SKM-1 treated with dmso at 0.1 percent for 144 hours (cell line): Measurements from ENCODE around the gene FRAT2.
A peak's percentile ranks its signal among the peaks of the same experiment; 100 is the strongest.

Source experiments
- DNase-seq: peaks from one replicate; lab custom pipeline; 2025; ENCODE audit not compliant: unreplicated experiment; lab: John Stamatoyannopoulos, UW

FRAT2 gene

DNA sequence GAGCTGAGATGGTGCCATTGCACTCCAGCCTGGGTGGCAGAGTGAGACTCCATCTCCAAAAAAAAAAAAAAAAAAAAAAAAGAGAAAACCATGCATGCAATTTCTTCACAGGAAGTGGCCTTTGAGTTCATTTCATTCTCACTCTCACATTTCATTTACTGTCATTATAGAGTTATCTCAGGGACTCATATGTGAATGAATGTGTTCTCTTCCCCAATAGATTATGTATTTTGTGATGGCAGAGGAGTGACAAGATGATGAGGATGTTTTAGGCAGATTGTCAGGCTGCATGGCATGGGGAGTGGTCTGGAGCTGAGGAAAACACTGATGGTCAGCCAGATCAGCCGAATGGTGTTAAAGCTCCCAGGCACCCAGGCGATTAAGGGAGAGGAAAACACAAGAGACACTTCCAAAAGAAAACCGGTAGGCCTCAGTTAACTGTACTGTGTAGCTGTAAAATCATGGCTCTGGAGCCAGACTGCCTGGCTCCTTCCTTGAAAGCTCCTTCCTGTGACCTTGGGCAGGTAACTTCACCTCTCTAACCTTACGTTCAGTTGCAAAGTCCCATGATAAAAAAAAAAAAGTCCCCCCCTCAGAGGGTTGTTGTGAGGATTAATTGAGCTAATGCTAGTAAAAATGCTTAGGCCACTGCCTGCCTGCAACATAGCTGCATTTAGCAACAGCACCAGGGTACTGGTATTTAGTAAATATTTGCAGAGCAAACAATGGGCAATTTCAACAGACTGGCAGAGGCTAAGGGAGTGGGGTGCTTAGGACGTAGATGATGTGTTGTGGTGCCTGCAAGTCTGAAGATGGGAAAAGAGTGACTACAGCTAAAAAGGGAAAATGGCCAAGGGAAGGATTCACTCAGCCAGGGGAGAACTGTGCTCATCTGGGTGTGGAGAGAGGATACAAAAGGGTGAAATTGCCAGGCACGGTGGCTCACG lies 6.9 kb downstream of the FRAT2 start:
- no peak for DNase-seq

DNA sequence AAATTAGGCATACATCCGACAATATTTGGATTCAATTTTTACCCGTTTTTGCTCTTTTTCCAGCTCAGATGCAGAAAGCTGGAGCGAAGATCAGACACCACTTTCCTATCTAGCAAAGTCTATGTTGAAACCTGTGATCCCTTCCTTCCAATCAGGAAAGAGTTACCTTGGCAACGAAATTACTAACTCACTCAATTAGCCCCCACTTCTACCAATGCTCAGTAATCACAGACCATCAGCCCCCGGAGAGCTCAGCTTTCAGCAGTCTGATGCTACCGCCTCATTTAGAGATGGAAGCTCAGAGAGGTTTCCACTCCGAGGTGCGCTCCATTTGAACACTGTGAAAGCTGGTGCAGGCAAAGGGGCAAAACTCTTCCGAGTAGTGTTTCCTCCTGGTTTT lies 8.8 kb downstream of the FRAT2 start:
- DNase-seq: no peak

DNA sequence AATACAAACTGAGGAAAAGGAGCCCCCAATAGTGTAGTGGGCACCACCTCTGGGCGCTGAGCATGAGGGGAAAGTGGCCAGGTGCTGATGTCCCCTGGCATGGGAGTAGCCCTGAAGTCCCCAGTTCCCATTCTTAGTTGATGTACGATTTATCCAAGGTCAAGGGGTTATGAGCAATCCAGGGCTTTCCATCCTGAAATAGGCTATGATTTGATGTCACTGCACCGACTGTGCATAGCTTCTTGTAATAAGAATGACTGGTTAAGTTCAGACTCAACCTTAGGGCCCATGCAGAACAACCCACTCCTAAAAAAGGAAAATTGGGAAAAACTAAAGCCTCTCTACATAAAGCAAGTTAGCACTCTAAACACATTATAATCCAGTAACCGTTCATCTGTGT lies 11.0 kb downstream of the FRAT2 start:
- no peak for DNase-seq

GRCh38 chr10:97321804-97322190 lies 12.7 kb downstream of the FRAT2 start:
- no peak for DNase-seq

- DNase-seq: peak; percentile 66
These were observed 13.3 kb downstream of the FRAT2 start for GRCh38 chr10:97321032-97321803.

GRCh38 chr10:97320480-97321031 lies 14.0 kb downstream of the FRAT2 start:
- DNase-seq: no peak

DNA sequence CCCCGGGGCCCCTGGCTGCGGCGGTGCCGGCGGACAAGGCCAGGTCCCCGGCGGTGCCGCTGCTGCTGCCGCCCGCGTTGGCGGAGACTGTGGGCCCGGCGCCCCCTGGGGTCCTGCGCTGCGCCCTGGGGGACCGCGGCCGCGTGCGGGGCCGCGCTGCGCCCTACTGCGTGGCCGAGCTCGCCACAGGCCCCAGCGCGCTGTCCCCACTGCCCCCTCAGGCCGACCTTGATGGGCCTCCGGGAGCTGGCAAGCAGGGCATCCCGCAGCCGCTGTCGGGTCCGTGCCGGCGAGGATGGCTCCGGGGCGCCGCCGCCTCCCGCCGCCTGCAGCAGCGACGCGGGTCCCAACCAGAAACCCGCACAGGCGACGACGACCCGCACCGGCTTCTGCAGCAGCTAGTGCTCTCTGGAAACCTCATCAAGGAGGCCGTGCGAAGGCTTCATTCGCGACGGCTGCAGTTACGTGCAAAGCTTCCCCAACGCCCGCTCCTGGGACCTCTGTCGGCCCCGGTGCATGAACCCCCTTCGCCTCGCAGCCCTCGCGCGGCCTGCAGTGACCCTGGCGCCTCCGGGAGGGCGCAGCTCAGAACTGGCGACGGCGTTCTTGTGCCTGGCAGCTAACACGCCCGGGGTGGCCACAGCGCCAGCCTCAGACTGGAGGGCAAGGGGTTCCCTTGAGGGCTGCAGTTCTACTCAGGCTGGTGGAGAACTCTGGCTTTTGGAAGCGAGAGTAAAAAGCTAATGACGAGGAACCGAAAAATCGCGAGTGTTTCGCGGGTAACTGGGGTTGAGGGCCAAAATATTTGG lies 14.7 kb downstream of the FRAT2 start:
- peak; percentile 26 for DNase-seq

DNA sequence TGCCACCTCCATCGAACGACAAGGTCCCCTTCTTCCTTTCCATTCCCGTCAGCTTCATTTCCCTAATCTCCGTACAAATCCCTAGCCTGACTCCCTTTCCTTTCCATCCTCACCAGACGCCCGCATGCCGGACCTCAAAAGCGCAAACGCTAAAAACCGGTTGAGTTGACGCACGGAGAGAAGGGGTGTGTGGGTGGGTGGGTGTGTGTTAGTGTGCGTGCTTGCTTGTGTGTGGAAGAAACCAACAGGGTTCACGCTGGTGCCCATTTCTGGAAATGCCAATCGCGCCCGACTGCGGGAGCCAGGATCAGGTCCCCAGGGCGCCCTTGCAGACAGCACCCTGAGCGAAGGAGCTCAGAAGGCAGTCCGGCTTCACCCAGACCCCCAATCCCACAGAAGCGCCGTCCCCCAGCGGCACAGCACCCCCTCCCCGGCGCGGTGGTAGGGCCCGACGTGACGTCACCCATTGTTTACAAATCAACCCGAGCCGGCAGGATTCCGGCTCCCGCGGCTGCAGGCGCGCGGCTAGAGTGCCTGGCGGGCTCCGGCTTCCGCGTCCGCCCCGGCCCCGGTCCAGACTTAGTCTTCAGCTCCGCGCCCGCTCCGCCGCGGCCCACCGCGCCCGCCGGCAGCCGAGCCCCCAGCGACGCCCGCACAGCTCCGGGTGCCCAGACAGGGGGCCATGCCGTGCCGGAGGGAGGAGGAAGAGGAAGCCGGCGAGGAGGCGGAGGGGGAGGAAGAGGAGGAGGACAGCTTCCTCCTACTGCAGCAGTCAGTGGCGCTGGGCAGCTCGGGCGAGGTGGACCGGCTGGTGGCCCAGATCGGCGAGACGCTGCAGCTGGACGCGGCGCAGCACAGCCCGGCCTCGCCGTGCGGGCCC lies 15.5 kb downstream of the FRAT2 start, which contains the start of gene FRAT1:
TSS of gene FRAT1 (plus strand) at position 500 of the 880 bp plus-strand sequence. CDS start at position 683, 183 bp downstream.
- peak; percentile 89 for DNase-seq

- DNase-seq: no peak
These were observed 19.9 kb downstream of the FRAT2 start for GRCh38 chr10:97314671-97315070.

DNA sequence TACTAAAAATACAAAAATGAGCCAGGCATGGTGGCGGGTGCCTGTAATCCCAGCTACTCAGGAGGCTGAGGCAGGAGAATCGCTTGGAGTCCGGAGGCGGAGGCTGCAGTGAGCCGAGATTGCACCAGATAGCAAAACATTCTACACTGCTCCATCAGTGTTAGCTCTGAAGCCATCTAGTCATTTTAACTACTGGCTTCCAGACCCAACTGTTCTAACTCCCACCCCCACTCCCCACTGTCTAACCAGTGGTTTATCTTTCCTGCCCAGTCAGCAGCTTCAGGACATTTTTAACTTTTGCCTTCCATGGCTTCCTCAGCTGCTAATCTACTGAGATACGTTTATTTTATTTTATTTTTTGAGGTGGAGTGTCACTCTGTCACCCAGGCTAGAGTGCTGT lies 21.6 kb downstream of the FRAT2 start:
- DNase-seq: no peak

DNA sequence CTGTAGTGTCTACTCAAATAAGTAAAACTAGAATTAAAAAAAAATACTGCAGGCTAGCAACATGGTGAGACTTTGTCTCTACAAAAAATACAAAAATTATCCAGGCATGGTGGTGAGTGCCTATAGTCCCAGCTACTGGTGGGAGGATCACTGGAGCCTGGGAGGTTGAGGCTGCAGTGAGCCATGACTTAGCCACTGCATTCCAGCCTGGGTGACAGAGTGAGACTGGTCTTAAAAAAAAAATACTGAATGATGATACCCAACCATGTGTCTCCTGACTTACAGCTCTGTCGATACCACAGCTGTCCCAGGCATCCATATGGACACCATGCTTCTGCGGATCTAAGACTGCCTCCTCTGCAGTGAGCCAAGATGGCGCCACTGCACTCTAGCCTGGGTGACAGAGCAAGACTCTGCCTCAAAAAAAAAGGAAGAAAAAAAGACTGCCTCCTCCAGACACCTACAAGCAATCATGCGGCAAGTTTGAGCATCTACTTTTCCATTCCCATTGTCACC lies 23.4 kb downstream of the FRAT2 start:
- no peak for DNase-seq

GRCh38 chr10:97307866-97308780 lies 26.4 kb downstream of the FRAT2 start:
- DNase-seq: no peak

GRCh38 chr10:97307441-97307840 lies 27.1 kb downstream of the FRAT2 start:
- DNase-seq: no peak

DNA sequence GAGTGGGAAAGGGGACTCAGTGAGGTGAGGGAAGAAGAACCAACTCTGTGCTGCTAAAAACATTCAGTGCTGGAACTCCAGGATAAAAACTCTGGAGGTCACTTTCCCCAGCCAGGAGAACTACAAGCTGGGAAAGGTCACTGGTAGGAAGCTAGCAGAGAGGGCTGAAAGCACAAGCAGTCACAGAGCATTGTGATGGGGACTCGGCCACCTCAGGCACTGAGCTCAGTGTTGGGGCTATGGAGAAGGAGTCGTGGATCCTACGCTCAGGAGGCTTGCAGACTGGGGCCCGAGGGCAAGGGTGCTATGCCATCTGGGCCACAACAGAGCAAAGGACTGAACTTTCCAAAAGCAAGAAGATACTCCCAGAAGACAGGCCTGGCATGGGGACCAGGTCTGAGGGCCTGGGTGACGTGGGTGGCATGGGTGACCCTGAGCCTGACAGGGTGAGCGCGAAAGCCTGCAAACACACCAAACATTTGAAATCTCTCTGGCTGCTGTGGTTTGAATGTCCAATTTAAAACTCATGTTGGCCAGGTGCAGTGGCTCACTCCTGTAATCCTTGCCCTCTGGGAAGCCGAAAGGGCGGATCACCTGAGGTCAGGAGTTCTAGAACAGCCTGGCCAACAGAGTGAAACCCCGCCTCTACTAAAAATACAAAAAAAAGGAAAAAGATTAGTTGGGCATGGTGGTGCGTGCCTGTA lies 32.3 kb downstream of the FRAT2 start:
- DNase-seq: no peak

GRCh38 chr10:97300980-97301379 lies 33.5 kb downstream of the FRAT2 start:
- no peak for DNase-seq

- no peak for DNase-seq
These were observed 36.3 kb downstream of the FRAT2 start for GRCh38 chr10:97298223-97298571.

- no peak for DNase-seq
These were observed 36.8 kb downstream of the FRAT2 start for GRCh38 chr10:97297556-97298222.

- no peak for DNase-seq
These were observed 41.7 kb downstream of the FRAT2 start for GRCh38 chr10:97292862-97293198.
